Measurements from ENCODE around the gene ARL15.

DNA sequence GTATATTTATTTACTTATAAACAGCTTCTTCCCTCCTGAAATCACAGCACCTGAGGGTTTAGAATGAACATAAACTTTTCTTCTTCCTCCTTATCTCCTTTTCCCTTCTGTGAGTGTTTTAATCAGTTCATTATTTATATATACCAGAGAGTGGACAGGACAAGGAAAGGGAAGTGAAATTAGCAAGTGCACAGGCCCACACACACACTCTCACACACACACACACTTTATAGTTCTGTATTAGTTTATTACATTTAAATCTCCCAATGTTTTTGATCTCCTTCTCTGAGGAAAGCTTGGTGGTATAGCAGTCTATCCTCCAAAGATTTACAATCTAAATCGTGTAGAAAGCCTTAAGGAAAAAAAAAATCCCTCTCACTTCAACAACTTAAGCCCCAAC lies 396.4 kb downstream of the ARL15 start:
- TF ChIP-seq, protein P1, sequence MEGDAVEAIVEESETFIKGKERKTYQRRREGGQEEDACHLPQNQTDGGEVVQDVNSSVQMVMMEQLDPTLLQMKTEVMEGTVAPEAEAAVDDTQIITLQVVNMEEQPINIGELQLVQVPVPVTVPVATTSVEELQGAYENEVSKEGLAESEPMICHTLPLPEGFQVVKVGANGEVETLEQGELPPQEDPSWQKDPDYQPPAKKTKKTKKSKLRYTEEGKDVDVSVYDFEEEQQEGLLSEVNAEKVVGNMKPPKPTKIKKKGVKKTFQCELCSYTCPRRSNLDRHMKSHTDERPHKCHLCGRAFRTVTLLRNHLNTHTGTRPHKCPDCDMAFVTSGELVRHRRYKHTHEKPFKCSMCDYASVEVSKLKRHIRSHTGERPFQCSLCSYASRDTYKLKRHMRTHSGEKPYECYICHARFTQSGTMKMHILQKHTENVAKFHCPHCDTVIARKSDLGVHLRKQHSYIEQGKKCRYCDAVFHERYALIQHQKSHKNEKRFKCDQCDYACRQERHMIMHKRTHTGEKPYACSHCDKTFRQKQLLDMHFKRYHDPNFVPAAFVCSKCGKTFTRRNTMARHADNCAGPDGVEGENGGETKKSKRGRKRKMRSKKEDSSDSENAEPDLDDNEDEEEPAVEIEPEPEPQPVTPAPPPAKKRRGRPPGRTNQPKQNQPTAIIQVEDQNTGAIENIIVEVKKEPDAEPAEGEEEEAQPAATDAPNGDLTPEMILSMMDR (IDR thresholded peaks at IDR 0.05), result no peak
- no peak for TF ChIP-seq POLR2A (IDR thresholded peaks at IDR 0.05)
